B cell (primary cell): Measurements from ENCODE around the gene CAND2.

Experiments used
- EZH2 ChIP-seq: IDR thresholded peaks from 2 replicates; pipeline ENCODE4 v1.6.1; 2012; ENCODE audit warnings: borderline replicate concordance, low read depth, mild to moderate bottlenecking, moderate library complexity, low read length; ENCODE audit not compliant: insufficient read depth, poor library complexity, severe bottlenecking
- TF ChIP-seq, protein P1 (sequence below): fragments of 200-600 bp; IDR thresholded peaks from one replicate; pipeline ENCODE4 v1.8.0; 2022; ENCODE audit warnings: antibody characterized with exemption, mild to moderate bottlenecking

- TF ChIP-seq, protein P1, sequence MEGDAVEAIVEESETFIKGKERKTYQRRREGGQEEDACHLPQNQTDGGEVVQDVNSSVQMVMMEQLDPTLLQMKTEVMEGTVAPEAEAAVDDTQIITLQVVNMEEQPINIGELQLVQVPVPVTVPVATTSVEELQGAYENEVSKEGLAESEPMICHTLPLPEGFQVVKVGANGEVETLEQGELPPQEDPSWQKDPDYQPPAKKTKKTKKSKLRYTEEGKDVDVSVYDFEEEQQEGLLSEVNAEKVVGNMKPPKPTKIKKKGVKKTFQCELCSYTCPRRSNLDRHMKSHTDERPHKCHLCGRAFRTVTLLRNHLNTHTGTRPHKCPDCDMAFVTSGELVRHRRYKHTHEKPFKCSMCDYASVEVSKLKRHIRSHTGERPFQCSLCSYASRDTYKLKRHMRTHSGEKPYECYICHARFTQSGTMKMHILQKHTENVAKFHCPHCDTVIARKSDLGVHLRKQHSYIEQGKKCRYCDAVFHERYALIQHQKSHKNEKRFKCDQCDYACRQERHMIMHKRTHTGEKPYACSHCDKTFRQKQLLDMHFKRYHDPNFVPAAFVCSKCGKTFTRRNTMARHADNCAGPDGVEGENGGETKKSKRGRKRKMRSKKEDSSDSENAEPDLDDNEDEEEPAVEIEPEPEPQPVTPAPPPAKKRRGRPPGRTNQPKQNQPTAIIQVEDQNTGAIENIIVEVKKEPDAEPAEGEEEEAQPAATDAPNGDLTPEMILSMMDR, result no peak
- no peak for TF ChIP-seq EZH2
Measured at GRCh38 chr3:12752809-12753208, 43.7 kb upstream of the CAND2 start.
